HepG2 (cell line): Measurements from ENCODE around the gene ADPRH. TPM values are rescaled to one million over a fixed set of nuclear protein-coding genes. Genes with fewer than 3 reads are reported as not detected.

Experiments
- ATAC-seq: fragments of 200-7000 bp; cut with Tn5 transposase; 3 replicates; pipeline ENCODE4 v1.9.1; 2020; ENCODE audit warnings: mild to moderate bottlenecking, moderate library complexity
- BruUV-seq: library from RNA; stranded (reverse); fragments of 400-500 nt; replicated peaks from 2 replicates; lab custom pipeline; 2021; lab: Mats Ljungman, UMichigan
- CTCF ChIA-PET: fragments of 300-600 bp; formaldehyde crosslinking; extraction: SDS; loops from one replicate; lab custom pipeline; 2021; ENCODE audit warnings: low total read pairs, inconsistent platforms, low intra/inter-chr PET ratio; lab: Yijun Ruan, JAX
- POLR2A ChIA-PET: fragments of 350-600 bp; sonication (Branson Sonifier 250); formaldehyde crosslinking; loops from one replicate; lab custom pipeline; 2020; ENCODE audit warnings: antibody characterized with exemption, inconsistent platforms; lab: Yijun Ruan, JAX
- DNase-seq: peaks from one replicate; pipeline ENCODE4 v3.0.0-alpha.2; 2015; ENCODE audit warnings: low spot score
- FAIRE-seq: peaks from 3 replicates; lab custom pipeline; 2011; peaks lifted over from hg19 to GRCh38; lab: Jason Lieb, UNC
- H2AFZ ChIP-seq: one replicate; pipeline ENCODE4 v1.6.1; 2011; ENCODE audit warnings: low read length, inconsistent platforms
- H3K27ac ChIP-seq: fragments of 300-600 bp; 3 replicates; pipeline ENCODE4 v1.8.0; 2011; ENCODE audit warnings: mixed run types, mild to moderate bottlenecking, mixed read lengths, low read length, inconsistent platforms; ENCODE audit not compliant: insufficient read depth; ENCODE audit errors: extremely low read length
- H3K27me3 ChIP-seq, 2 experiments: fragments of 200-600 bp in 1 of 2; 2 replicates in 1 of 2; 3 replicates in 1 of 2; pipeline versions ENCODE4 v1.6.0 to v1.8.0; 2011; ENCODE audit warnings: low read length in 2 of 2, mild to moderate bottlenecking in 2 of 2, moderate library complexity in 2 of 2, inconsistent platforms in 1 of 2; ENCODE audit not compliant: insufficient read depth in 2 of 2, control insufficient read depth in 1 of 2
- H3K36me3 ChIP-seq, 2 experiments: fragments of 200-600 bp in 1 of 2; replicated peaks in 1 of 2; 2 replicates in 1 of 2; 3 replicates in 1 of 2; pipeline versions ENCODE4 v1.5.1 to v1.8.0; 2011; ENCODE audit warnings: low read length in 2 of 2, inconsistent platforms in 1 of 2; ENCODE audit not compliant: insufficient read depth in 2 of 2, control insufficient read depth in 1 of 2
- H3K4me1 ChIP-seq: 2 replicates; pipeline ENCODE4 v1.5.1; 2012; ENCODE audit warnings: low read length, inconsistent platforms; ENCODE audit not compliant: insufficient read depth
- H3K4me2 ChIP-seq: 2 replicates; pipeline ENCODE4 v1.6.0; 2011; ENCODE audit warnings: low read depth, low read length, inconsistent platforms
- H3K4me3 ChIP-seq, 3 experiments: fragments of 200-600 bp in 1 of 3; sonication (generic), shearing (Covaris generic) in 1 of 3; replicated peaks in 1 of 3; 2 replicates each; pipeline ENCODE4 v1.5.1; 2011 to 2016; ENCODE audit warnings: low read length in 3 of 3, inconsistent platforms in 2 of 3, low read depth in 2 of 3, mild to moderate bottlenecking in 2 of 3, control low read depth in 1 of 3, mixed read lengths in 1 of 3; ENCODE audit not compliant: insufficient read depth in 1 of 3
- H3K79me2 ChIP-seq: one replicate; pipeline ENCODE4 v1.6.1; 2011; ENCODE audit warnings: low read length, inconsistent platforms; ENCODE audit not compliant: insufficient read depth
- H3K9ac ChIP-seq: 2 replicates; pipeline ENCODE4 v1.6.0; 2011; ENCODE audit warnings: mild to moderate bottlenecking, low read depth, low read length, inconsistent platforms; ENCODE audit not compliant: insufficient read depth
- H3K9me3 ChIP-seq: 2 replicates; pipeline ENCODE4 v1.5.1; 2012; ENCODE audit warnings: mild to moderate bottlenecking, low read length
- H4K20me1 ChIP-seq: 2 replicates; pipeline ENCODE4 v1.6.0; 2011; ENCODE audit warnings: inconsistent platforms, mild to moderate bottlenecking, low read length, moderate library complexity; ENCODE audit not compliant: insufficient read depth
- CHD2 ChIP-seq: IDR thresholded peaks from 2 replicates; pipeline ENCODE4 v1.6.1; 2011; ENCODE audit warnings: low read depth, low read length, improper control_type of control experiment
- GABPB1 ChIP-seq: IDR thresholded peaks from 2 replicates; pipeline ENCODE4 v1.6.1; 2016; ENCODE audit warnings: mild to moderate bottlenecking, missing genetic modification reagents, moderate library complexity, missing compliant biosample characterization
- HMGA1 ChIP-seq: sonication (generic); formaldehyde crosslinking; conservative IDR thresholded peaks from 2 replicates; pipeline ENCODE4 v1.4.0; 2020; ENCODE audit warnings: missing genetic modification reagents
- MZF1 ChIP-seq: sonication (generic); formaldehyde crosslinking; IDR thresholded peaks from 2 replicates; pipeline ENCODE4 v1.8.1; 2023; ENCODE audit warnings: mild to moderate bottlenecking, missing genetic modification reagents, borderline replicate concordance
- POLR2G ChIP-seq: fragments of 200-400 bp; formaldehyde crosslinking; IDR thresholded peaks from 2 replicates; pipeline ENCODE4 v1.6.1; 2018; ENCODE audit warnings: mild to moderate bottlenecking, low read depth, low read length, moderate library complexity
- SOX5 ChIP-seq: IDR thresholded peaks from 2 replicates; pipeline ENCODE4 v1.6.1; 2016; ENCODE audit warnings: borderline replicate concordance
- WIZ ChIP-seq: sonication (generic); formaldehyde crosslinking; IDR thresholded peaks from 2 replicates; pipeline ENCODE4 v1.5.1; 2020; ENCODE audit warnings: mild to moderate bottlenecking, missing genetic modification reagents
- YY1 ChIP-seq: IDR thresholded peaks from 2 replicates; pipeline ENCODE4 v1.6.1; 2011; ENCODE audit warnings: low read length, low read depth, moderate library complexity, mild to moderate bottlenecking; ENCODE audit not compliant: insufficient read depth, insufficient replicate concordance
- ZNF12 ChIP-seq: sonication (generic); formaldehyde crosslinking; IDR thresholded peaks from 2 replicates; pipeline ENCODE4 v1.5.0; 2020; ENCODE audit warnings: missing genetic modification reagents
- ZNF256 ChIP-seq: sonication (generic); formaldehyde crosslinking; conservative IDR thresholded peaks from 2 replicates; pipeline ENCODE4 v1.4.0; 2020; ENCODE audit warnings: missing genetic modification reagents
- ZNF484 ChIP-seq: sonication (generic); formaldehyde crosslinking; IDR thresholded peaks from 2 replicates; pipeline ENCODE4 v1.5.1; 2020; ENCODE audit warnings: mild to moderate bottlenecking, low read depth, missing genetic modification reagents, borderline replicate concordance
- ZNF569 ChIP-seq: sonication (generic); formaldehyde crosslinking; IDR thresholded peaks from 2 replicates; pipeline ENCODE4 v1.5.0; 2020; ENCODE audit warnings: mild to moderate bottlenecking, missing genetic modification reagents, moderate library complexity, borderline replicate concordance
- WGBS: methylation state at CpG from one replicate; pipeline ENCODE4 v1.1.6; 2017; ENCODE audit warnings: low lambda C conversion rate; 5-methylcytosine and 5-hydroxymethylcytosine counted together
- in situ Hi-C: cut with HindIII; loops from 2 replicates; pipeline ENCODE4 v1.10.0; 2017; ENCODE audit warnings: low pct_unique_long_range_greater_than_20kb; ENCODE audit not compliant: extremely low pct_ligation_motif_present
- intact Hi-C: fragments of 100-400 bp; cut with micrococcal nuclease; formaldehyde crosslinking; loops from one replicate; pipeline ENCODE4 v1.10.0; 2022; ENCODE audit not compliant: unreplicated experiment
- polyA plus RNA-seq, 8 experiments: library from polyadenylated mRNA; depleted of rRNA in 3 of 8; stranded (reverse) in 7 of 8; unstranded in 1 of 8; fragments of >200 nt; fragmentation: Illumina TruSeq in 4 of 8; extraction: Trizol in 4 of 8; gene quantifications; 2 replicates each; pipeline versions ENCODE4 v1.2.1 to v1.2.3, GENCODE V29; 2011 to 2016; ENCODE audit warnings: low read depth in 4 of 8, missing spikeins in 1 of 8, mixed read lengths in 1 of 8; ENCODE audit not compliant: insufficient read depth in 1 of 8
- total RNA-seq, 5 experiments: library from RNA; depleted of rRNA; stranded (reverse); fragments of >200 nt; fragmentation: Illumina TruSeq; extraction: Trizol; gene quantifications; 2 replicates each; pipeline ENCODE4 v1.2.3, GENCODE V29; 2016; ENCODE audit warnings: low read depth in 1 of 5
- TF ChIP-seq, protein P1 (sequence below): sonication (generic); formaldehyde crosslinking; IDR thresholded peaks from 2 replicates; pipeline ENCODE4 v1.5.0; 2020; ENCODE audit warnings: mild to moderate bottlenecking, missing genetic modification reagents
- TF ChIP-seq, protein P2 (sequence below): fragments of 450-650 bp; IDR thresholded peaks from 2 replicates; pipeline ENCODE4 v1.6.1; 2017; ENCODE audit warnings: mild to moderate bottlenecking
- TF ChIP-seq, protein P3 (sequence below): sonication (generic); formaldehyde crosslinking; conservative IDR thresholded peaks from 2 replicates; pipeline ENCODE4 v1.5.0; 2020; ENCODE audit warnings: missing genetic modification reagents

The ADPRH gene
- total and polyA plus RNA-seq, 2 of the 13 experiments (the other 11 are each of a cell fraction or from before 2014, with no cell fraction given): 0.01 to 0.15 TPM

DNA sequence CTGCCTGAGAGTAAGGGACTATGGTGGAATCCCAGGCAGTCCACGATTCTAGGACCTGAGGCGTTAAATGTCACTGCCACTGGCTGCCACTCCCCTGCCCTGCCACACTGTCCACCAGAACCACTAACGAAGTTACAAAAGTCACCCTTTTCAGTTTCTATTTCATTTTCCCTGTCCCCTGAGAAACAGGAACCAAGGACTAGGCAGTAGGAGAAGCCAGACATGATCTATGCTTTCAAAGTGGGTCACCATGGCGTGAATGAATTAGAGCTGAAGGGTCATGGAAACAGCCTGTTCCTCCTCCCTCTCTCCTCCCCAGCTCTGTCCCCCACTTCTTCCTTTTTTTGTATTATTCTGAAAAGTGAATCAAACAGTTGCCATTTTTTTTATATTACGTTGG is 9.1 kb upstream of the ADPRH start:
- 28% methylated on average over 5 of the region's 5 CpGs for WGBS
- H3K9ac ChIP-seq: no peak overlapping the region
- no peaks in the 10 kb centered on the region for H3K9me3 ChIP-seq
- intact Hi-C loops (no loop called here), in situ Hi-C loops (no loop called here)
- ChIA-PET CTCF (no interaction called here), POLR2A (no interaction called here)
- no peaks in the 10 kb centered on the region for H4K20me1 ChIP-seq
- no peak overlapping the region for H2AFZ ChIP-seq
- no peak for TF ChIP-seq ZNF12 (CRISPR knock-in tag)
- TF ChIP-seq HMGA1 (CRISPR knock-in tag): no peak
- TF ChIP-seq POLR2G: no peak
- TF ChIP-seq ZNF256 (CRISPR knock-in tag): no peak
- TF ChIP-seq ZNF484 (CRISPR knock-in tag): no peak
- no peak for TF ChIP-seq MZF1
- no peak for TF ChIP-seq WIZ (CRISPR knock-in tag)
- no peak for TF ChIP-seq YY1
- TF ChIP-seq, protein P1, sequence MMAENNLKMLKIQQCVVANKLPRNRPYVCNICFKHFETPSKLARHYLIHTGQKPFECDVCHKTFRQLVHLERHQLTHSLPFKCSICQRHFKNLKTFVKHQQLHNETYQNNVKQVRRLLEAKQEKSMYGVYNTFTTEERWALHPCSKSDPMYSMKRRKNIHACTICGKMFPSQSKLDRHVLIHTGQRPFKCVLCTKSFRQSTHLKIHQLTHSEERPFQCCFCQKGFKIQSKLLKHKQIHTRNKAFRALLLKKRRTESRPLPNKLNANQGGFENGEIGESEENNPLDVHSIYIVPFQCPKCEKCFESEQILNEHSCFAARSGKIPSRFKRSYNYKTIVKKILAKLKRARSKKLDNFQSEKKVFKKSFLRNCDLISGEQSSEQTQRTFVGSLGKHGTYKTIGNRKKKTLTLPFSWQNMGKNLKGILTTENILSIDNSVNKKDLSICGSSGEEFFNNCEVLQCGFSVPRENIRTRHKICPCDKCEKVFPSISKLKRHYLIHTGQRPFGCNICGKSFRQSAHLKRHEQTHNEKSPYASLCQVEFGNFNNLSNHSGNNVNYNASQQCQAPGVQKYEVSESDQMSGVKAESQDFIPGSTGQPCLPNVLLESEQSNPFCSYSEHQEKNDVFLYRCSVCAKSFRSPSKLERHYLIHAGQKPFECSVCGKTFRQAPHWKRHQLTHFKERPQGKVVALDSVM (CRISPR knock-in tag): no peak
- TF ChIP-seq, protein P2, sequence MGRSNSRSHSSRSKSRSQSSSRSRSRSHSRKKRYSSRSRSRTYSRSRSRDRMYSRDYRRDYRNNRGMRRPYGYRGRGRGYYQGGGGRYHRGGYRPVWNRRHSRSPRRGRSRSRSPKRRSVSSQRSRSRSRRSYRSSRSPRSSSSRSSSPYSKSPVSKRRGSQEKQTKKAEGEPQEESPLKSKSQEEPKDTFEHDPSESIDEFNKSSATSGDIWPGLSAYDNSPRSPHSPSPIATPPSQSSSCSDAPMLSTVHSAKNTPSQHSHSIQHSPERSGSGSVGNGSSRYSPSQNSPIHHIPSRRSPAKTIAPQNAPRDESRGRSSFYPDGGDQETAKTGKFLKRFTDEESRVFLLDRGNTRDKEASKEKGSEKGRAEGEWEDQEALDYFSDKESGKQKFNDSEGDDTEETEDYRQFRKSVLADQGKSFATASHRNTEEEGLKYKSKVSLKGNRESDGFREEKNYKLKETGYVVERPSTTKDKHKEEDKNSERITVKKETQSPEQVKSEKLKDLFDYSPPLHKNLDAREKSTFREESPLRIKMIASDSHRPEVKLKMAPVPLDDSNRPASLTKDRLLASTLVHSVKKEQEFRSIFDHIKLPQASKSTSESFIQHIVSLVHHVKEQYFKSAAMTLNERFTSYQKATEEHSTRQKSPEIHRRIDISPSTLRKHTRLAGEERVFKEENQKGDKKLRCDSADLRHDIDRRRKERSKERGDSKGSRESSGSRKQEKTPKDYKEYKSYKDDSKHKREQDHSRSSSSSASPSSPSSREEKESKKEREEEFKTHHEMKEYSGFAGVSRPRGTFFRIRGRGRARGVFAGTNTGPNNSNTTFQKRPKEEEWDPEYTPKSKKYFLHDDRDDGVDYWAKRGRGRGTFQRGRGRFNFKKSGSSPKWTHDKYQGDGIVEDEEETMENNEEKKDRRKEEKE: no peak
- no peak for TF ChIP-seq CHD2
- no peak for TF ChIP-seq ZNF569 (CRISPR knock-in tag)
- TF ChIP-seq, protein P3, sequence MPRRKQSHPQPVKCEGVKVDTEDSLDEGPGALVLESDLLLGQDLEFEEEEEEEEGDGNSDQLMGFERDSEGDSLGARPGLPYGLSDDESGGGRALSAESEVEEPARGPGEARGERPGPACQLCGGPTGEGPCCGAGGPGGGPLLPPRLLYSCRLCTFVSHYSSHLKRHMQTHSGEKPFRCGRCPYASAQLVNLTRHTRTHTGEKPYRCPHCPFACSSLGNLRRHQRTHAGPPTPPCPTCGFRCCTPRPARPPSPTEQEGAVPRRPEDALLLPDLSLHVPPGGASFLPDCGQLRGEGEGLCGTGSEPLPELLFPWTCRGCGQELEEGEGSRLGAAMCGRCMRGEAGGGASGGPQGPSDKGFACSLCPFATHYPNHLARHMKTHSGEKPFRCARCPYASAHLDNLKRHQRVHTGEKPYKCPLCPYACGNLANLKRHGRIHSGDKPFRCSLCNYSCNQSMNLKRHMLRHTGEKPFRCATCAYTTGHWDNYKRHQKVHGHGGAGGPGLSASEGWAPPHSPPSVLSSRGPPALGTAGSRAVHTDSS (CRISPR knock-in tag): no peak
- no peak for TF ChIP-seq SOX5
- no peak for TF ChIP-seq GABPB1 (CRISPR knock-in tag)
- H3K79me2 ChIP-seq: no peaks in the 10 kb centered on the region
- ATAC-seq (no peak), FAIRE-seq (no peak), DNase-seq (no peak)
- H3K36me3 ChIP-seq: no peaks in the 10 kb centered on the region
- no TSS peak for BruUV-seq
- no peaks in the 10 kb centered on the region for H3K4me1 ChIP-seq
- no peak overlapping the region for H3K27ac ChIP-seq
- no peak overlapping the region for H3K4me2 ChIP-seq
- peaks cover 0 to 4% of the 10 kb centered on the region in 2 experiments; a peak in 2 of 5 replicates for H3K27me3 ChIP-seq
- no peak overlapping the region for H3K4me3 ChIP-seq
